Stimulated activated CD4-positive, alpha-beta T cell treated with anti-CD3 and anti-CD28 coated beads, Interleukin-1b, Interleukin-23, amount 100 ng/mL, for 4 hours (primary cell): ENCODE measurements around the gene SSBP3.

Experiments
- DNase-seq, 2 donors: peaks; one replicate each; pipeline ENCODE4 v3.0.0-alpha.2; 2020; ENCODE audit warnings: low read depth in 2 of 2

Gene SSBP3

GRCh38 chr1:54176621-54177327 is 229.4 kb downstream of the SSBP3 start:
- no peak for DNase-seq
